Activated gamma-delta T cell (primary cell): ENCODE results near the gene NDP.
"Not testable (repeated sequence)": the region's sequence is repeated elsewhere in the genome, so short reads cannot be mapped to it uniquely, and the experiment has no call there.

Source experiments
- DNase-seq: peaks from one replicate; lab custom pipeline; 2025; lab: John Stamatoyannopoulos, UW

The NDP gene

GRCh38 chrX:43970528-43970927, 2.7 kb downstream of the NDP start:
- no peak for DNase-seq

- no peak for DNase-seq
Observed at GRCh38 chrX:43969504-43970501, 3.4 kb downstream of the NDP start.

- no peak for DNase-seq
Observed at GRCh38 chrX:43968359-43968781, 4.8 kb downstream of the NDP start.

GRCh38 chrX:43964936-43965335, 8.3 kb downstream of the NDP start:
- DNase-seq: no peak

DNA sequence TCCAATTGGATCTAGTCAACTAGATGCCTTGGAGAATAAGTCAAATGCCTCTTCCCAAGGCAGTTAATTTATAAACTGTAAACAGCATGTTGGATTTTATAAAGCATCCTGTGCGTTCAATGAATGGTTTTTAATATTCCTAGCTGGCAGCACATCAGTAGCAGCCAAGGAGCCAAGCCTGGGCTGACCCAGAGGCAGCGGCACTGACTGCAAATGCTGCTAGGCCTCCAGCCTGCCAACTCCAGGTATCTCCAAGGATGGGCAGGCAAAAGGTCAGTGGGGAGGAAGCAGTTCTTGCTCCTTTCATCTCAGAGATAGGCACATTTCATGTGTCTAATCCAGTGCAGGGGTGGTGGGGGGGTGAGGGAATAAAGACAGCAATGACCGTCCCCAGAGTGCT, 9.5 kb downstream of the NDP start:
- no peak for DNase-seq

DNA sequence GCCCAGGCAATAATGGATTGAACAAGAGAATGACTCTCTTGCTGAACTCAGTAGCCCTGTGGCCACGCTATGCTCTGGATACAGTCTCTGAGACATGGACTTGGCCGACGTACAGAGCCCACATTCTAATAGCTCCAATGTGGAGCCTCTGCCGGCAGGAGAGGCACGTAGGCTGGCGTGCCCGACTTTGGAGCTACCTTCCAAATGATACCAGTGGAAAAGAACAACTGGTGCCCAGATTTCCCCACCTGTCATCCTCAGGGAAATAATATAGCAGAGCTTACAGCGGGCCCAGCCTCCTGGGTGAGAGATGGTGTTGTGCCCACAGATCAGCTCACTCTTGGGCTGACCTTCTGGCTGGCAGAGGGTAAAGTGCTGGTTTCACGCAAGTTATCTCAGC, 10.6 kb downstream of the NDP start:
- DNase-seq: no peak

GRCh38 chrX:43961699-43962098, 11.5 kb downstream of the NDP start:
- no peak for DNase-seq

DNA sequence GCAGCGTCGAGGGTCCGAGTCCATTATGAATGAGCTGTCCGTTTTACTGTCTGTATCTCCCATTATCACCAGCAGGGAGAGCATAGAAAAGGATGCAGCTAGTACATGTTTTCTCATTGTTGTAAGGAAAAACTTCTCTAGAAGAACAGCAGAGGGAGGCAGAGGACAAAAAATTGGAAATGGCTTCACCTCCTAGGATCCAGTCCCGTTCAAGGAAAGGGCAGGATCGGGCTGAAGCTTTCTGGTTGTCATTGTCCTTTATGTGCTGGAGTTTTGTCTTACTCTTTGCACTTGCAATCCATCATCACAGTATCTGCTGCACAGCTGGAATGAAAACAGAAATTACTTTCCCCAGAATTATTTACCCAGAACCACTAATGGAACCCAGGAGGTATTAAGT, 14.7 kb downstream of the NDP start:
- DNase-seq: no peak

DNA sequence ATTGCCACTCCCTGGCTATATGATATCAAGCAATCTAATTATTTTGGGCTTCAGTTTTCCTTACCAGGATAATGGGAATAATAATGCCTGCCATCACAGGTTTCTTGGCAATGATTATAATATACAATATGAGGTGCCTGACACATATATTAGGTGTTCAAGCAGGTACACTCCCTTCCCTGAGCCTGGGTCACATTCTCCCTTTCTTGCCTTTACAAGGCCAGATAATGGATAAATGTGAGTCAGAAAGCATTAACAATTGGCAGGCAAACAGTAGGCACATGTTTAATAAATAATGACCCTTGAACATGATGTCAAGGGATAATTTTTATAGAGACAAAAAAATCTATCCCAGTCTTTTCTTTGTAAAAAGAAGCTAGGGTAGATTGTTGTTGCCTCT, 17.2 kb downstream of the NDP start:
- no peak for DNase-seq

GRCh38 chrX:43953218-43953617, 20.0 kb downstream of the NDP start:
- DNase-seq: no peak

GRCh38 chrX:43949669-43950068, 23.5 kb downstream of the NDP start:
- DNase-seq: no peak

GRCh38 chrX:43940816-43941474, 32.2 kb downstream of the NDP start:
- no peak for DNase-seq

GRCh38 chrX:43939187-43939926, 33.8 kb downstream of the NDP start:
- no peak for DNase-seq

- not testable (repeated sequence) for DNase-seq
Observed at GRCh38 chrX:43922032-43922431, 51.2 kb downstream of the NDP start.

DNA sequence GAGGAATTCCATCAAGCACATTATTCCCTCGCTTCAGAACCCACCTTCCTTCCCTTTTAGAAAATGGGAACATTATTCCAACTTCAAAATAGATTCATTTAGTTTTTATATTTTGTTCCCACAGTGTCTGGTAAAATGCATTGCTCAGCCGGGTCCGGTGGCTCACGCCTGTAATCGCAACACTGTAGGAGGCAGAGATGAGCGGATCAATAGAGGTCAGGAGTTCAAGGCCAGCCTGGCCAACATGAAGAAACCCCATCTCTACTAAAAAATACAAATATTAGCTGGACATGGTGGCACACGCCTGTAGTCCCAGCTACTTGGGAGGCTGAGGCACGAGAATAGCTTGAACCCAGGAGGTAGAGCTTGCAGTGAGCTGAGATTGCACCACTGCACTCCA, 62.4 kb downstream of the NDP start:
- DNase-seq: not testable (repeated sequence)

GRCh38 chrX:43910012-43910411, 63.2 kb downstream of the NDP start:
- DNase-seq: no peak

DNA sequence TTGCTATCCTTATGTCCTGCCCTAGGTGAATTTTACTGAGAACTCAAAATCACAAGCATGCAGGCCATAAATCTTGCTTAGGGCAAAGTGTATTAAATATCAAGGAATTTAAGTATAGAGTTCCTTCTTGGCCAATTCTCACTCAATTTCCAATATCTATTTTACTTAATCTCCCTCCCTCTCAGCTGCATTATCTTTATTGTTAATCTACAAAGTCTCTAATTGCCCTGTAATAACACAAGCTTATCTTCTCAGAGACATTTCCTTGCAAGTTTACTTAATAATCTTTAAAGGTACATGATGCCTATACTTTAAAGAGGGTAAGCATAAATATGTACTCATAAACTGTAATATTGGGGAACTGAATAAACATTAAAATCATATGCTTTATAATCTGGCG, 64.0 kb downstream of the NDP start:
- no peak for DNase-seq

GRCh38 chrX:43899878-43900815, 73.0 kb downstream of the NDP start:
- DNase-seq: no peak
